HEK293 (cell line): ENCODE measurements around the gene MCRIP1.

Source experiments
- CTCF ChIA-PET: fragments of 350-600 bp; formaldehyde crosslinking; extraction: SDS; loops from one replicate; lab custom pipeline; 2021; ENCODE audit warnings: antibody characterized with exemption; lab: Yijun Ruan, JAX
- POLR2A ChIA-PET: fragments of 300-600 bp; formaldehyde crosslinking; extraction: SDS; loops from one replicate; lab custom pipeline; 2020; ENCODE audit warnings: antibody characterized with exemption, inconsistent platforms; lab: Yijun Ruan, JAX
- H3K27ac ChIP-seq: fragments of 200-500 bp; sonication (Bioruptor generic); 2 replicates; pipeline ENCODE4 v1.5.1; 2014; ENCODE audit warnings: low read depth, low read length, control low read depth, inconsistent platforms; ENCODE audit errors: extremely low read depth
- H3K36me3 ChIP-seq, 2 experiments: fragments of 200-500 bp in 1 of 2; sonication (Bioruptor generic) in 1 of 2; 1 replicate in 1 of 2; 2 replicates in 1 of 2; pipeline ENCODE4 v1.5.1; 2014 to 2017; ENCODE audit warnings: inconsistent platforms in 2 of 2, low read length in 2 of 2; ENCODE audit not compliant: control insufficient read depth in 2 of 2, insufficient read depth in 1 of 2
- H3K4me1 ChIP-seq: fragments of 200-500 bp; sonication (Bioruptor generic); 2 replicates; pipeline ENCODE4 v1.5.1; 2014; ENCODE audit warnings: mild to moderate bottlenecking, low read length, inconsistent platforms; ENCODE audit not compliant: control insufficient read depth, insufficient read depth
- H3K4me3 ChIP-seq: 2 replicates; pipeline ENCODE4 v1.5.1; 2011; ENCODE audit warnings: low read depth, mild to moderate bottlenecking, control low read depth, low read length, moderate library complexity
- H3K9me3 ChIP-seq: fragments of 200-500 bp; sonication (Bioruptor generic); 2 replicates; pipeline ENCODE4 v1.5.1; 2014; ENCODE audit warnings: low read depth, low read length, inconsistent platforms; ENCODE audit not compliant: control insufficient read depth, insufficient read depth
- BCL11A ChIP-seq: fragments of 450-650 bp; formaldehyde crosslinking; IDR thresholded peaks from 2 replicates; pipeline ENCODE4 v1.5.1; 2016; ENCODE audit warnings: low read depth, missing biosample characterization, missing genetic modification characterization
- EGR2 ChIP-seq: fragments of 450-650 bp; formaldehyde crosslinking; IDR thresholded peaks from 2 replicates; pipeline ENCODE4 v1.5.1; 2016; ENCODE audit warnings: low read depth, missing biosample characterization, missing genetic modification characterization
- OVOL3 ChIP-seq: fragments of 450-650 bp; formaldehyde crosslinking; IDR thresholded peaks from 2 replicates; pipeline ENCODE4 v1.5.1; 2016; ENCODE audit warnings: missing biosample characterization, missing genetic modification characterization
- SCRT1 ChIP-seq: fragments of 450-650 bp; formaldehyde crosslinking; IDR thresholded peaks from 2 replicates; pipeline ENCODE4 v1.5.1; 2016; ENCODE audit warnings: missing biosample characterization, missing genetic modification characterization, borderline replicate concordance
- SP3 ChIP-seq: fragments of 450-650 bp; formaldehyde crosslinking; IDR thresholded peaks from 2 replicates; pipeline ENCODE4 v1.5.1; 2016; ENCODE audit warnings: missing biosample characterization, missing genetic modification characterization
- WT1 ChIP-seq: fragments of 450-650 bp; formaldehyde crosslinking; IDR thresholded peaks from 2 replicates; pipeline ENCODE4 v1.5.1; 2016; ENCODE audit warnings: missing biosample characterization, missing genetic modification characterization
- ZBTB1 ChIP-seq: fragments of 450-650 bp; formaldehyde crosslinking; IDR thresholded peaks from 2 replicates; pipeline ENCODE4 v1.5.1; 2016; ENCODE audit warnings: missing biosample characterization, missing genetic modification characterization
- ZBTB20 ChIP-seq: fragments of 450-650 bp; formaldehyde crosslinking; IDR thresholded peaks from 2 replicates; pipeline ENCODE4 v1.5.1; 2016; ENCODE audit warnings: missing biosample characterization, missing genetic modification characterization
- ZBTB48 ChIP-seq: fragments of 450-650 bp; formaldehyde crosslinking; IDR thresholded peaks from 2 replicates; pipeline ENCODE4 v1.5.1; 2016; ENCODE audit warnings: missing biosample characterization, missing genetic modification characterization
- ZBTB8A ChIP-seq: fragments of 450-650 bp; formaldehyde crosslinking; IDR thresholded peaks from 2 replicates; pipeline ENCODE4 v1.5.1; 2016; ENCODE audit warnings: missing biosample characterization, missing genetic modification characterization
- ZFHX2 ChIP-seq: fragments of 450-650 bp; formaldehyde crosslinking; conservative IDR thresholded peaks from 2 replicates; pipeline ENCODE4 v1.5.1; 2016; ENCODE audit warnings: missing biosample characterization, missing genetic modification characterization
- ZFP69B ChIP-seq: fragments of 450-650 bp; formaldehyde crosslinking; IDR thresholded peaks from 2 replicates; pipeline ENCODE4 v1.5.1; 2016; ENCODE audit warnings: missing biosample characterization, missing genetic modification characterization
- ZNF146 ChIP-seq: fragments of 450-650 bp; formaldehyde crosslinking; IDR thresholded peaks from 2 replicates; pipeline ENCODE4 v1.5.1; 2016; ENCODE audit warnings: missing biosample characterization, missing genetic modification characterization
- ZNF223 ChIP-seq: fragments of 450-650 bp; formaldehyde crosslinking; IDR thresholded peaks from 2 replicates; pipeline ENCODE4 v1.5.1; 2016; ENCODE audit warnings: missing biosample characterization, missing genetic modification characterization
- ZNF341 ChIP-seq: fragments of 450-650 bp; formaldehyde crosslinking; IDR thresholded peaks from 2 replicates; pipeline ENCODE4; 2016; ENCODE audit warnings: low read depth, missing biosample characterization, missing genetic modification characterization
- ZNF37A ChIP-seq: fragments of 450-650 bp; IDR thresholded peaks from 2 replicates; pipeline ENCODE4 v1.5.1; 2018; ENCODE audit warnings: missing biosample characterization, missing genetic modification characterization
- ZNF394 ChIP-seq: fragments of 450-650 bp; formaldehyde crosslinking; IDR thresholded peaks from 2 replicates; pipeline ENCODE4 v1.5.1; 2016; ENCODE audit warnings: missing biosample characterization, missing genetic modification characterization, mild to moderate bottlenecking, moderate library complexity, borderline replicate concordance
- ZNF423 ChIP-seq: fragments of 450-650 bp; formaldehyde crosslinking; IDR thresholded peaks from 2 replicates; pipeline ENCODE4 v1.5.1; 2016; ENCODE audit warnings: missing biosample characterization, missing genetic modification characterization
- ZNF549 ChIP-seq: fragments of 450-650 bp; IDR thresholded peaks from 2 replicates; pipeline ENCODE4 v1.5.1; 2018; ENCODE audit warnings: missing biosample characterization, missing genetic modification characterization, mild to moderate bottlenecking, inconsistent platforms, moderate library complexity
- ZNF600 ChIP-seq: fragments of 450-650 bp; formaldehyde crosslinking; IDR thresholded peaks from 2 replicates; pipeline ENCODE4 v1.5.1; 2016; ENCODE audit warnings: missing biosample characterization, missing genetic modification characterization
- ZNF610 ChIP-seq: fragments of 450-650 bp; formaldehyde crosslinking; IDR thresholded peaks from 2 replicates; pipeline ENCODE4 v1.5.1; 2016; ENCODE audit warnings: missing biosample characterization, missing genetic modification characterization, borderline replicate concordance
- ZNF623 ChIP-seq: fragments of 450-650 bp; formaldehyde crosslinking; IDR thresholded peaks from 2 replicates; pipeline ENCODE4 v1.5.1; 2016; ENCODE audit warnings: missing biosample characterization, missing genetic modification characterization
- ZNF664 ChIP-seq: fragments of 450-650 bp; formaldehyde crosslinking; IDR thresholded peaks from 2 replicates; pipeline ENCODE4 v1.5.1; 2016; ENCODE audit warnings: missing biosample characterization, missing genetic modification characterization
- ZNF777 ChIP-seq: fragments of 450-650 bp; formaldehyde crosslinking; IDR thresholded peaks from 2 replicates; pipeline ENCODE4 v1.5.1; 2017; ENCODE audit warnings: missing biosample characterization, missing genetic modification characterization, borderline replicate concordance
- ZNF837 ChIP-seq: fragments of 450-650 bp; formaldehyde crosslinking; IDR thresholded peaks from 2 replicates; pipeline ENCODE4 v1.5.1; 2016; ENCODE audit warnings: missing biosample characterization, missing genetic modification characterization
- TF ChIP-seq, protein P1 (sequence below): fragments of 450-650 bp; formaldehyde crosslinking; IDR thresholded peaks from 2 replicates; pipeline ENCODE4 v1.5.1; 2016; ENCODE audit warnings: missing biosample characterization, missing genetic modification characterization
- TF ChIP-seq, protein P2 (sequence below): fragments of 450-650 bp; formaldehyde crosslinking; IDR thresholded peaks from 2 replicates; pipeline ENCODE4 v1.5.1; 2016; ENCODE audit warnings: missing biosample characterization, missing genetic modification characterization
- TF ChIP-seq, protein P3 (sequence below): fragments of 450-650 bp; formaldehyde crosslinking; IDR thresholded peaks from 2 replicates; pipeline ENCODE4 v1.5.1; 2017; ENCODE audit warnings: missing biosample characterization, missing genetic modification characterization
- TF ChIP-seq, protein P4 (sequence below): fragments of 450-650 bp; formaldehyde crosslinking; IDR thresholded peaks from 2 replicates; pipeline ENCODE4 v1.5.1; 2016; ENCODE audit warnings: missing biosample characterization, missing genetic modification characterization
- TF ChIP-seq, protein P5 (sequence below): fragments of 450-650 bp; formaldehyde crosslinking; IDR thresholded peaks from 2 replicates; pipeline ENCODE4 v1.5.1; 2017; ENCODE audit warnings: missing biosample characterization, missing genetic modification characterization

Gene MCRIP1

DNA sequence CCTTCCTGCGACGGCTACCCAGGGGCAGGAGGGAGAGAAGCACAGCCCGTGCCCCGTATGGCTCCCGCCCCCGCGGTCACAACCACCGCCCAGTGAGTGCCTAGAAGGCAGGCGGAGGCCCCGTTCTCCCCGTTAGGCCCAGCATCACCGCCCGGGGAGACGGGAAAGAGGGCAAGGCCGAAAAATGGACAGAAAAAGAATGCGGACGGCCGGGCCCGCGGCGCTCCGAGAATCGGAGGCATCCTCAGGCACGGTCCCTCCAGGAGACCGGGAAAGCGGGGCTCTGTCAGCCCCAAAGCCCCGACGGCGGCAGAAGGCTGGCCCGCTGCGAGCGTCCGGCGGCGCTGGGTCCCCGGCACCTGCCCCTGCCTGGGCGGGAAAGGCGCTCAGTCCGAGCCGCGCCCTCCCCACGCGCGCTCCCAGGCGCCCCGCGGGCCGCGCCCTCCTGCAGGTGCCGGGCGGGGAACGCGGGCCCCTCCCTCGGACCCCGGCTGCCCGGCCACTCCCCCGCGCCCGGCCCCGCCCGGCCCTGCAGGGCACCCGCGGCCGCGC is 407 bp downstream of the MCRIP1 start (continued):
- TF ChIP-seq ZFP69B (tag by site-specific recombination) (no peak), ZNF146 (0 out of 2 replicates have a peak, but pooled peaks have one; percentile 4), ZNF777 (0 out of 2 replicates have a peak, but pooled peaks have one; percentile 42), ZBTB1 (no peak), ZBTB8A (tag by site-specific recombination) (peak; percentile 87)

DNA sequence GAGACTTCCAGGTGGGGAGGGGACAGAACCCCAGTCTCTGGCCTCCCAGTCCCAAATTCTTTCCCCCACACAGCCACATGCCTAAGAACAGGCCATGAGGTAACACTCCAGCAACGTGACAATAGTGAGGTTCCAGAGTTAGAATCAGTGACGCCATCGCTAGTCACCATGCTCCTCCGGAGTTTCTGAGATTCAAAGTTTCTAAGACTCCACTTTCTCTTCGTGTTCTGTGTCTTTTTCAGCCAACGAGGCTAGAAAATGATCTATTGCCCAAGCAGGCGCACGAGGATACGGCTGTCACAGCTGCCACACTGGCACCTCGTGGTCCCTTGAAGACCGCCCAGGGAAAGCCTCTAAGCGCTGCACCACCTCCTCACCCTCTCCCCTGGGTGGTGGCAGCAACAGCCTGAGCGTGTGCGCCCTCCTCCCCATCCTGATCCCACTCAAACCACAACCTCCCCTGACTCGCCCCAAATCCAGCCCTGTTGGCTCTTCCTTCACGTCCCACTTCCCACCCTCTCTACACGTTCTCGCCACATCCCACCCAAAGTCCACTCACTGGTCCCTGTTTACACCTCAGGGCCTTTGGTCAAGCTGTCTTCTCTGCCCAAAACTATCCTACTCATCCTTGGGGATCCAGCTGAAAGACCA is 1.0 kb downstream of the MCRIP1 start:
- H3K9me3 ChIP-seq, result no peaks in the 10 kb centered on the region
- ChIA-PET CTCF (interaction anchor here (3.0 kb wide), 1 partner anchor 10 kb away, joined by 12 read pairs; no protein-coding TSS in a partner anchor), POLR2A (interaction anchor here (0.9 to 1.7 kb wide), 3 partner anchors 9 to 23 kb away, joined by 4 to 8 read pairs (median 7); no protein-coding TSS in a partner anchor)
- peak overlapping the region; percentile 72 for H3K4me3 ChIP-seq
- TF ChIP-seq, protein P1, sequence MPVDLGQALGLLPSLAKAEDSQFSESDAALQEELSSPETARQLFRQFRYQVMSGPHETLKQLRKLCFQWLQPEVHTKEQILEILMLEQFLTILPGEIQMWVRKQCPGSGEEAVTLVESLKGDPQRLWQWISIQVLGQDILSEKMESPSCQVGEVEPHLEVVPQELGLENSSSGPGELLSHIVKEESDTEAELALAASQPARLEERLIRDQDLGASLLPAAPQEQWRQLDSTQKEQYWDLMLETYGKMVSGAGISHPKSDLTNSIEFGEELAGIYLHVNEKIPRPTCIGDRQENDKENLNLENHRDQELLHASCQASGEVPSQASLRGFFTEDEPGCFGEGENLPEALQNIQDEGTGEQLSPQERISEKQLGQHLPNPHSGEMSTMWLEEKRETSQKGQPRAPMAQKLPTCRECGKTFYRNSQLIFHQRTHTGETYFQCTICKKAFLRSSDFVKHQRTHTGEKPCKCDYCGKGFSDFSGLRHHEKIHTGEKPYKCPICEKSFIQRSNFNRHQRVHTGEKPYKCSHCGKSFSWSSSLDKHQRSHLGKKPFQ (tag by site-specific recombination), result peak; percentile 23; the same call in 1 of the 2 replicates
- no peak for TF ChIP-seq BCL11A
- TF ChIP-seq ZNF37A (tag by site-specific recombination), result no peak
- TF ChIP-seq WT1 (tag by site-specific recombination), result peak; percentile 21; the same call in 1 of the 2 replicates
- TF ChIP-seq ZNF837 (tag by site-specific recombination), result no peak
- TF ChIP-seq ZNF600 (tag by site-specific recombination), result peak; percentile 91
- TF ChIP-seq, protein P2, sequence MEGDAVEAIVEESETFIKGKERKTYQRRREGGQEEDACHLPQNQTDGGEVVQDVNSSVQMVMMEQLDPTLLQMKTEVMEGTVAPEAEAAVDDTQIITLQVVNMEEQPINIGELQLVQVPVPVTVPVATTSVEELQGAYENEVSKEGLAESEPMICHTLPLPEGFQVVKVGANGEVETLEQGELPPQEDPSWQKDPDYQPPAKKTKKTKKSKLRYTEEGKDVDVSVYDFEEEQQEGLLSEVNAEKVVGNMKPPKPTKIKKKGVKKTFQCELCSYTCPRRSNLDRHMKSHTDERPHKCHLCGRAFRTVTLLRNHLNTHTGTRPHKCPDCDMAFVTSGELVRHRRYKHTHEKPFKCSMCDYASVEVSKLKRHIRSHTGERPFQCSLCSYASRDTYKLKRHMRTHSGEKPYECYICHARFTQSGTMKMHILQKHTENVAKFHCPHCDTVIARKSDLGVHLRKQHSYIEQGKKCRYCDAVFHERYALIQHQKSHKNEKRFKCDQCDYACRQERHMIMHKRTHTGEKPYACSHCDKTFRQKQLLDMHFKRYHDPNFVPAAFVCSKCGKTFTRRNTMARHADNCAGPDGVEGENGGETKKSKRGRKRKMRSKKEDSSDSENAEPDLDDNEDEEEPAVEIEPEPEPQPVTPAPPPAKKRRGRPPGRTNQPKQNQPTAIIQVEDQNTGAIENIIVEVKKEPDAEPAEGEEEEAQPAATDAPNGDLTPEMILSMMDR (tag by site-specific recombination), result peak; percentile 20; the same call in 1 of the 2 replicates
- TF ChIP-seq, protein P3, sequence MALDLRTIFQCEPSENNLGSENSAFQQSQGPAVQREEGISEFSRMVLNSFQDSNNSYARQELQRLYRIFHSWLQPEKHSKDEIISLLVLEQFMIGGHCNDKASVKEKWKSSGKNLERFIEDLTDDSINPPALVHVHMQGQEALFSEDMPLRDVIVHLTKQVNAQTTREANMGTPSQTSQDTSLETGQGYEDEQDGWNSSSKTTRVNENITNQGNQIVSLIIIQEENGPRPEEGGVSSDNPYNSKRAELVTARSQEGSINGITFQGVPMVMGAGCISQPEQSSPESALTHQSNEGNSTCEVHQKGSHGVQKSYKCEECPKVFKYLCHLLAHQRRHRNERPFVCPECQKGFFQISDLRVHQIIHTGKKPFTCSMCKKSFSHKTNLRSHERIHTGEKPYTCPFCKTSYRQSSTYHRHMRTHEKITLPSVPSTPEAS (tag by site-specific recombination), result no peak
- TF ChIP-seq ZBTB20, result peak; percentile 32; the same call in 1 of the 2 replicates
- TF ChIP-seq ZNF549 (tag by site-specific recombination), result no peak
- TF ChIP-seq ZNF610 (tag by site-specific recombination), result no peak
- TF ChIP-seq OVOL3 (tag by site-specific recombination), result no peak
- peak; percentile 54 for TF ChIP-seq ZNF623 (tag by site-specific recombination)
- TF ChIP-seq SP3, result peak; percentile 61; the same call in 1 of the 2 replicates
- no peak for TF ChIP-seq ZNF664 (tag by site-specific recombination)
- TF ChIP-seq ZNF341 (tag by site-specific recombination), result peak; percentile 99
- TF ChIP-seq, protein P4, sequence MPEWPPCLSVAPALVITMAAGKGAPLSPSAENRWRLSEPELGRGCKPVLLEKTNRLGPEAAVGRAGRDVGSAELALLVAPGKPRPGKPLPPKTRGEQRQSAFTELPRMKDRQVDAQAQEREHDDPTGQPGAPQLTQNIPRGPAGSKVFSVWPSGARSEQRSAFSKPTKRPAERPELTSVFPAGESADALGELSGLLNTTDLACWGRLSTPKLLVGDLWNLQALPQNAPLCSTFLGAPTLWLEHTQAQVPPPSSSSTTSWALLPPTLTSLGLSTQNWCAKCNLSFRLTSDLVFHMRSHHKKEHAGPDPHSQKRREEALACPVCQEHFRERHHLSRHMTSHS, result no peak
- TF ChIP-seq ZFHX2 (tag by site-specific recombination), result peak; percentile 96
- TF ChIP-seq, protein P5, sequence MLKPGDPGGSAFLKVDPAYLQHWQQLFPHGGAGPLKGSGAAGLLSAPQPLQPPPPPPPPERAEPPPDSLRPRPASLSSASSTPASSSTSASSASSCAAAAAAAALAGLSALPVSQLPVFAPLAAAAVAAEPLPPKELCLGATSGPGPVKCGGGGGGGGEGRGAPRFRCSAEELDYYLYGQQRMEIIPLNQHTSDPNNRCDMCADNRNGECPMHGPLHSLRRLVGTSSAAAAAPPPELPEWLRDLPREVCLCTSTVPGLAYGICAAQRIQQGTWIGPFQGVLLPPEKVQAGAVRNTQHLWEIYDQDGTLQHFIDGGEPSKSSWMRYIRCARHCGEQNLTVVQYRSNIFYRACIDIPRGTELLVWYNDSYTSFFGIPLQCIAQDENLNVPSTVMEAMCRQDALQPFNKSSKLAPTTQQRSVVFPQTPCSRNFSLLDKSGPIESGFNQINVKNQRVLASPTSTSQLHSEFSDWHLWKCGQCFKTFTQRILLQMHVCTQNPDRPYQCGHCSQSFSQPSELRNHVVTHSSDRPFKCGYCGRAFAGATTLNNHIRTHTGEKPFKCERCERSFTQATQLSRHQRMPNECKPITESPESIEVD, result no peak
- TF ChIP-seq ZNF223, result 0 out of 2 replicates have a peak, but pooled peaks have one; percentile 46
- TF ChIP-seq ZNF394 (tag by site-specific recombination), result no peak
- TF ChIP-seq ZBTB48 (tag by site-specific recombination), result peak; percentile 61
- TF ChIP-seq SCRT1 (tag by site-specific recombination), result 0 out of 2 replicates have a peak, but pooled peaks have one; percentile 9
- 0 out of 2 replicates have a peak, but pooled peaks have one; percentile 16 for TF ChIP-seq ZNF423 (tag by site-specific recombination)
- peak; percentile 96 for TF ChIP-seq EGR2
- TF ChIP-seq, all 188 proteins: peak for 14
- Histone ChIP-seq H3K36me3 (peaks cover 0 to 4% of the 10 kb centered on the region in 2 experiments; a peak in 2 of 3 replicates), H3K4me1 (no peaks in the 10 kb centered on the region), H3K27ac (peak overlapping the region; percentile 75)
